B cell (primary cell): ENCODE data around the gene EFNA2. TPM values are rescaled to one million over a fixed set of nuclear protein-coding genes. Genes with fewer than 3 reads are reported as not detected.

Experiments
- ATAC-seq: fragments of 200-7000 bp; cut with Tn5 transposase; one replicate; pipeline ENCODE4 v1.10.0; 2021; ENCODE audit warnings: low read depth, mild to moderate bottlenecking, moderate number of reproducible peaks, moderate library complexity
- CTCF ChIA-PET: fragments of 350-600 bp; sonication (Branson Sonifier 250); formaldehyde crosslinking; loops from one replicate; lab custom pipeline; 2021; ENCODE audit warnings: antibody characterized with exemption, inconsistent platforms; lab: Charles Lee
- POLR2A ChIA-PET: fragments of 350-600 bp; sonication (Branson Sonifier 250); formaldehyde crosslinking; loops from one replicate; lab custom pipeline; 2021; ENCODE audit warnings: antibody characterized with exemption; lab: Charles Lee
- DNase-seq: peaks from one replicate; pipeline ENCODE4 v3.0.0; 2013
- H2AFZ ChIP-seq: 2 replicates; pipeline ENCODE4 v1.6.1; 2012; ENCODE audit warnings: mild to moderate bottlenecking, low read depth, low read length; ENCODE audit not compliant: insufficient read depth, poor library complexity, severe bottlenecking
- H3K27ac ChIP-seq, 2 donors: 1 replicate in 1 of 2; 2 replicates in 1 of 2; pipeline ENCODE4 v1.5.1; 2012 to 2013; ENCODE audit warnings: low read length in 2 of 2, mild to moderate bottlenecking in 2 of 2, moderate library complexity in 1 of 2
- H3K27me3 ChIP-seq, 4 experiments: fragments of 200-600 bp in 1 of 4; sonication (generic) in 1 of 4; replicated peaks in 1 of 4; 1 replicate in 2 of 4; 2 replicates in 2 of 4; pipeline versions ENCODE4 v1.6.1 to v1.7.0; 2013 to 2016; ENCODE audit warnings: low read length in 3 of 4, mild to moderate bottlenecking in 2 of 4, mixed read lengths in 1 of 4, moderate library complexity in 1 of 4; ENCODE audit not compliant: insufficient read depth in 4 of 4, control insufficient read depth in 3 of 4; ENCODE audit errors: control extremely low read depth in 1 of 4
- H3K36me3 ChIP-seq, 2 experiments: replicated peaks in 1 of 2; 1 replicate in 1 of 2; 2 replicates in 1 of 2; pipeline versions ENCODE4 v1.6.1 to v1.7.1; 2013; ENCODE audit warnings: low read length in 1 of 2; ENCODE audit not compliant: insufficient read depth in 2 of 2, control insufficient read depth in 1 of 2; ENCODE audit errors: control extremely low read depth in 1 of 2, extremely low read depth in 1 of 2
- H3K4me1 ChIP-seq, 2 donors: fragments of 200-600 bp in 1 of 2; sonication (generic) in 1 of 2; 1 replicate in 1 of 2; 2 replicates in 1 of 2; pipeline versions ENCODE4 v1.5.1 to v1.6.1; 2013 to 2017; ENCODE audit warnings: low read length in 2 of 2; ENCODE audit not compliant: control insufficient read depth in 2 of 2, insufficient read depth in 2 of 2
- H3K4me2 ChIP-seq: replicated peaks from 2 replicates; pipeline ENCODE3; 2012; ENCODE audit warnings: mild to moderate bottlenecking, low read depth, low read length; ENCODE audit not compliant: poor library complexity, severe bottlenecking
- H3K4me3 ChIP-seq, 5 experiments: fragments of 200-600 bp in 1 of 5; sonication (generic) in 1 of 5; 1 replicate in 3 of 5; 2 replicates in 2 of 5; pipeline versions ENCODE4 v1.5.1 to v1.7.0; 2011 to 2016; ENCODE audit warnings: low read length in 4 of 5, mild to moderate bottlenecking in 4 of 5, low read depth in 2 of 5, control low read depth in 1 of 5, moderate library complexity in 1 of 5; ENCODE audit not compliant: insufficient read depth in 1 of 5; ENCODE audit errors: control extremely low read depth in 1 of 5, extremely low read depth in 1 of 5
- H3K79me2 ChIP-seq: fragments of 200-600 bp; sonication (generic); one replicate; pipeline ENCODE4 v1.6.0; 2016; ENCODE audit warnings: low read length; ENCODE audit not compliant: control insufficient read depth, insufficient read depth
- H3K9ac ChIP-seq: fragments of 200-600 bp; sonication (generic); 2 replicates; pipeline ENCODE4 v1.6.1; 2017; ENCODE audit warnings: mild to moderate bottlenecking, low read length, moderate library complexity
- H3K9me3 ChIP-seq, 3 donors: one replicate each; pipeline versions ENCODE4 v1.6.1 to v1.7.1; 2013; ENCODE audit warnings: low read length in 2 of 3; ENCODE audit not compliant: control insufficient read depth in 2 of 3, insufficient read depth in 1 of 3; ENCODE audit errors: control extremely low read depth in 1 of 3
- H4K20me1 ChIP-seq: 2 replicates; pipeline ENCODE4 v1.6.0; 2012; ENCODE audit warnings: mild to moderate bottlenecking, low read length; ENCODE audit not compliant: insufficient read depth, control insufficient read depth, poor library complexity, severe bottlenecking
- H3K27ac Mint-ChIP-seq: one replicate; pipeline ENCODE4 v1.8.0; 2021; ENCODE audit warnings: mixed read lengths
- H3K27me3 Mint-ChIP-seq: one replicate; pipeline ENCODE4 v1.8.0; 2021; ENCODE audit warnings: mixed read lengths
- H3K4me1 Mint-ChIP-seq: one replicate; pipeline ENCODE4 v1.8.0; 2021; ENCODE audit warnings: mixed read lengths
- H3K4me3 Mint-ChIP-seq: one replicate; pipeline ENCODE4 v1.8.0; 2021; ENCODE audit warnings: mixed read lengths
- H3K9me3 Mint-ChIP-seq: one replicate; pipeline ENCODE4 v1.8.0; 2022; ENCODE audit warnings: mixed read lengths; ENCODE audit not compliant: insufficient read depth
- CTCF ChIP-seq: fragments of 200-600 bp; IDR thresholded peaks from one replicate; pipeline ENCODE4 v1.8.0; 2022; ENCODE audit warnings: antibody characterized with exemption, mild to moderate bottlenecking
- EZH2 ChIP-seq: IDR thresholded peaks from 2 replicates; pipeline ENCODE4 v1.6.1; 2012; ENCODE audit warnings: borderline replicate concordance, low read depth, mild to moderate bottlenecking, moderate library complexity, low read length; ENCODE audit not compliant: insufficient read depth, poor library complexity, severe bottlenecking
- WGBS: methylation state at CpG from one replicate; pipeline ENCODE4 v1.1.5; 2013; ENCODE audit warnings: missing lambda C conversion rate; ENCODE audit not compliant: insufficient coverage; 5-methylcytosine and 5-hydroxymethylcytosine counted together
- intact Hi-C: fragments of 100-400 bp; cut with micrococcal nuclease; formaldehyde crosslinking; loops from one replicate; pipeline ENCODE4 v1.10.0; 2022
- polyA plus RNA-seq: library from polyadenylated mRNA; depleted of rRNA; stranded (reverse); fragments of >200 nt; gene quantifications from 2 replicates; pipeline ENCODE4 v1.2.3, GENCODE V29; 2012
- total RNA-seq, 2 donors: library from RNA; stranded (reverse); fragments of 120-200 nt in 1 of 2; gene quantifications; 1 replicate in 1 of 2; 2 replicates in 1 of 2; pipeline versions ENCODE4 v1.2.3 to v1.2.4, GENCODE V29; 2013 to 2022

The EFNA2 gene
- total and polyA plus RNA-seq, 2 donors (not counting 1 experiment from before 2014, with no cell fraction given): not detected

- Histone ChIP-seq H3K36me3 (peaks cover 0 to 27% of the 10 kb centered on the region in 2 experiments), H4K20me1 (peaks cover 20% of the 10 kb centered on the region), H3K79me2 (peaks cover 41% of the 10 kb centered on the region), H3K27ac (peak overlapping the region; percentile 99 to 100), H3K4me3 (peak overlapping the region in 4 of 5 experiments; percentile 54 to 81 (median 70)), H3K9ac (peak overlapping the region; percentile 98), H3K4me2 (peak overlapping the region; percentile 99), H3K4me1 (peaks cover 69 to 91% of the 10 kb centered on the region in 2 donors), H2AFZ (no peak overlapping the region), H3K9me3 (no peaks in the 10 kb centered on the region), H3K27me3 (no peaks in the 10 kb centered on the region)
- ChIA-PET POLR2A (interaction anchor here (0.5 to 11.0 kb wide), 7 partner anchors 5 to 999 kb away, joined by 3 to 402 read pairs (median 5); partner anchors contain the start of genes ATP5F1D, CIRBP, FAM174C and WDR18), CTCF (interaction anchor here (1.1 to 10.0 kb wide), 3 partner anchors 9 to 16 kb away, joined by 3 to 658 read pairs (median 18); partner anchors contain the start of genes ATP5F1D and CIRBP)
- Mint-ChIP-seq H3K27me3 (no peaks in the 10 kb centered on the region), H3K4me1 (peaks cover 78% of the 10 kb centered on the region), H3K27ac (peak overlapping the region; percentile 99), H3K9me3 (no peaks in the 10 kb centered on the region), H3K4me3 (peak overlapping the region; percentile 97)
- WGBS: 5% methylated on average over 21 of the region's 33 CpGs
- intact Hi-C loops: loop anchor here (1.0 to 5.0 kb wide), 2 partner anchors 9 to 353 kb away; partner anchors contain the start of gene CIRBP
- ATAC-seq (peak; percentile 4), DNase-seq (peak; percentile 86)
- TF ChIP-seq CTCF: no peak
- TF ChIP-seq EZH2: no peak
Observed at GRCh38 chr19:1259876-1260748, 25.6 kb upstream of the EFNA2 start.
